ENCODE results near the gene RASA3.

RASA3 gene

DNA sequence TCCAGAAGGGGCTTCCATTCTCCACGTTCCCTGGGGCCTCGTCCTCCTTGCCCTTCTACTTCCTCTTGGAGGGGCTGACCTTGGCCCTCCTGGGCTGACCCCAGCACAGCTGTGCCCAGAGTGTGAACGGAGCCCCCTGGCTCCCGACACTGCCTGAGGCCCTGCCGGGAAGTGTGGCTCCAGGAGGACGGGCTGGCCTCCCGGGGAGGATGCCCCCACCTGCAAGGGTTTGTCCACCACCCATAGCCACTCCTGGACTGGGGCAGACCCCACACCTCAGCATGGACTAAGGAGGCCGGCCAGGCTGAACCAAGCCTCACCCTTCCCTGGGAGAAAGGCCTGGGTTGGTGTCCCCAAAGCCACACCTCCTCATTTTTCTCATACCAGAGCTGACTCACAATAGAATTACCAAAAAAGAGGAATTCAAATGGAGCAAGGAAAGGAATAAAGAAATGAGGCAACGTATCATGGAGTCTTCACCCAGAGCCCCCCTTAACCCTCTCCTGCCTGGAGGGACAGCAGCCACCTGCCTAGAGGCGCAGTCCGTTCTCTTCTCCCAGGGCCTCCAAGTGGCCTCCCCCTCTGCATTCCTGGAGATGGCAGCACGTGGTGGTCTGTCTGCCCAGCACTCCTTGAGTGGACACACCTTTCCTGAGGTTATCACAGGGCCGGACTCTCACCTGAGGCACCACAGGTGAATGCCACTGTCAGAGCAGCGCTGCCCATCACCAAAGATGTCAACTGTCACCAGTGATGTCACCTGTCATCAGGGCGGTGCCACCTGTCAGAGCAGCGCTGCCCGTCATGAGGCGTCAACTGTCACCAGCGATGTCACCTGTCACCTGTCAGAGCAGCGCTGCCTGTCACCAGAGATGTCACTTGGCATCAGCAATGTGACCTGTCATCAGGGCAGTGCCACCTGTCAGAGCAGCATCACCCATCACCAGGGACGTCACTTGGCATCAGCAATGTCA, 155.4 kb downstream of the RASA3 start:
- no peak for DNase-seq

DNA sequence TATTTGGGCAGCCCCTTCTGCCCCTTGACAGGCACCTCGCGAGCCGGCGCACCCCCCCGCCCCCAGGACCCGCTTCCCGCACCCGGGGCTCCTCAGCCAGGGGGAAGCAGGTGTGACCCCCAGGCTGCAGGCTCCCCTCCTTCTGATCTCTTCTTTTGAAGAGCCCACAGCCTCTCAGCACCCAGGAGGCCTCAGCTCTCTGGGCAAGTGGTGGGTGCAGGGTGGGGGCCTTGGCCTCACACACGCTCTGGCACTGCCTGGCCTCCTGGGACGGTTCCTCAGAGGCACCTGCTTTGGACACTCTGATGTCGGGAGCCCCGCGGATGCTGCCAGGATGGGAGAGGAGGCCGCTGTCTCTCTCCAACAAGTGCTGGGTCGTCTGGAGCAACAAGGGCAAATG, 157.0 kb downstream of the RASA3 start:
- no peak for DNase-seq

DNA sequence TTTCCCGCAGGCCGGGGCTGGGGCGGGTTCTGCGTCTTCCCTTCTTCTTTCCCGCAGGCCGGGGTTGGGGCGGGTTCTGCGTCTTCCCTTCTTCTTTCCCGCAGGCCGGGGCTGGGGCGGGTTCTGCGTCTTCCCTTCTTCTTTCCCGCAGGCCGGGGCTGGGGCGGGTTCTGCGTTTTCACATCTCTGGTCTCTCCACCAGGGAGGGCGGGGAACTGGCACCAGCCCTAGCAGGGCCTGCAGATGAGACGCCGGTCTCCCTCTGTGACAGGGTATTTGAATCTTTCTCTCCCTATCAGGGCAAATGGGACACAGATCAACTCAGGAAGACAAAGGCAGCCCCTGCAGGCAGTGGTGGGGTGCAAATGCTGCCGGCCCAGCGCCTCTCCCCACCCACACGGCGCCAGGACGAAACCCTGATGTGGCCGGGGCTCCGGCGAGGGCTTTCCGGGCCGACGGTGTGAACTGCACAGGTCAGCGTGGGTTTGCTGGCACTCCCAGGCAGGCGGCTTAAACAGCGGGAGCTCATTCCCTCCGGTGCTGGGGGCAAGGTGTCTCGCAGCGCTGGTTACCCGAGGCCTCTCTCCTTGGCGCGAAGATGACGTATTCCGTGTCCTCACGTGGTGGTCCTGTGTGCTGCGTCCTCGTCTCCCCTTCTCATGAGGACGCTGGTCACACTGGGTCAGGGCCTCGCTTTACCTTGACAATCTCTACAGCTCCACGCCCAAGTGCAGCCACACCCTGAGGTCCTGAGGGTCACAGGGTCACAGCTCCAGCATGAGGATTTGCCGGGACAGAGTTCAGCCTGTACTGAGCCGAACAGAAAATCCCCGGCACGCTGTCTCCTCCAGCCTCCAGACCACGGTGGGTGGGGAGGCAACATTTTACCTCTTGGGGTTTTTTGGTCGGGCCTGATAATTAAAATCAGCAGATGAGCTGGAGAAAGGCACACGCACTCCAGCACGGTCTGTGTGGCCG, 157.8 kb downstream of the RASA3 start:
- no peak for DNase-seq

DNA sequence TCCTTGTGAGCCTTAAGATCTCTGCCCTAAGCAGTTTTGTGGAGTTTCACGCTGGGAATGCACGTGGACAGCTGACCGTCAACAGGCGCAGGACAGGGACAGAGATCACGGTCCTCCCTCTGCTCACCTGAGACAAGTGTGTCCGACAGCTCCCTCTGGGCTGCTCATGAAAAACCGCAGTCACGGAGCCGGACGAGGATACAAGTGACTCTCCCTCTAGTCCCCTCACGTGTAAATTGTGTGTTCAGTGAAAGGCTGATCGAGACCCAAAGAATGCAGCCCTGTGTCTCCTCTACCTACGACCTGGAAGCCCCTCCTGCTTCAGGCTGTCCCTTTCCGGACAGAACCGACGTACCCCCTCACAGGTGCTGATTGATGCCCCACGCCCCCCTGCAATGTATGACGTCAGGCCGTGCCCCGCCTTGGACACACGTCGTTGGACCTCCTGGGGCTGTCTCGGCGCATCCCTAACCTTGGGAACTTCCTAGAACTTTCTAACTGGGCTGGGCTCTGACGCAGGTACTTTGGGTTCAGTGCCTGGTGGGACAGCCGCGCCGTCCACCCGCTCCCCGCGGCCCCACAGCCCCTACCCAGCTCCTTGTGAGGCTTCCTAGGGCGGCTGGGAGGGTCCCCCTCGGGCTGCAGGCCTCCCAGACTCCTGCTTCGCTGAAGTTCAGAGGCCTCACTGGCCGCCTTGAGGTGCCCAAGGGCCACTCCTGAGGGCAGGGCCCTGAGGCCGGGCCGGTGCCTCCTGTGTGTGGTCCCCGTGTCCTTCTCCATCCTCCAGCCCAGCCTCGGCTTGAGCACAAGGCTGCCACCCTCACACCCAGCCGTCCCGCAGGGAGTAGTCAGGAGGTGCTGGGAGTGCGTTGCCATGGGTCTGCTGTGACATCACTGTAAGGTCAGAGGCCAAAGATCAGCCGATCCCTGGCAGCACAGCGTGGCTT, 158.9 kb downstream of the RASA3 start, which contains the start of gene C13orf46:
C13orf46 (minus strand) TSS at position 859 of the 947 bp plus-strand sequence; CDS start at position 780, 79 bp downstream.
- DNase-seq = no peak

DNA sequence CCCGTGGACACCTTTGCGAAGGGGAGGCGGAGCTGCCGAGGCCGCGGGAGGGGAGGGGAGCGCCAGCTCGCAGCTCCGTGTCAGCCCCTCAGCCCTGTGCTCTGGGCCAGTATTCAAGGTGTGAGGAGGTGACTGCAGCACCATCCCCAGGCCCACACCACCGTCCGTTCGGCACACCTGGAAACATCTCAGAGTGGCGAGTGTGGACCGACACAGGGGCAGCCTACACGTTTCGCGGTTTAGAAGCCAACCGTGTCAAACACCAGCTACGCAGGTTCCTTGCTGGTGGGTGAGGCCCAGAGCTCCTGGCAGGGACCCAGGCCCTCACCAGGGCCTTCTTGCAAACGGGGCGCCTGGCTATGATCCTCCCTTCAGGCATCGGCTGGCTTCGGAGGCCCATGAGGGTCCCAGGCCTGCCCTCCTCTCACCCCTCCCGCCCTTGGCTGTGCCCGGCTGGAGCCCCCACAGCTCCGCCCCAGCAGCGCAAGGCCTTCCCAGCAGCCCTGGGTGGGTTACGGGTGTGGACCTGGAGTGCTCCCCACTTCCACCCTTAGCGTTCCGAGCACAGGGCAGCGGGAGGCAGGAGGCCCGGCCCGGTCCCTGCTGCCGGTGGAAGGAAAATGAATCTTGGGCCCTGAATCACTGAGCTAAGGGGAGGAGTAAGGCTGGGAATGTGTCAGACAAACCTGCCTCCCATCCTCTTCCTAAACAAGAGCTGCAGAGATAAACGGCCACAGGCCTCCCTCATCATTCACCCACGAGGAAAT, 159.8 kb downstream of the RASA3 start:
- no peak for DNase-seq

DNA sequence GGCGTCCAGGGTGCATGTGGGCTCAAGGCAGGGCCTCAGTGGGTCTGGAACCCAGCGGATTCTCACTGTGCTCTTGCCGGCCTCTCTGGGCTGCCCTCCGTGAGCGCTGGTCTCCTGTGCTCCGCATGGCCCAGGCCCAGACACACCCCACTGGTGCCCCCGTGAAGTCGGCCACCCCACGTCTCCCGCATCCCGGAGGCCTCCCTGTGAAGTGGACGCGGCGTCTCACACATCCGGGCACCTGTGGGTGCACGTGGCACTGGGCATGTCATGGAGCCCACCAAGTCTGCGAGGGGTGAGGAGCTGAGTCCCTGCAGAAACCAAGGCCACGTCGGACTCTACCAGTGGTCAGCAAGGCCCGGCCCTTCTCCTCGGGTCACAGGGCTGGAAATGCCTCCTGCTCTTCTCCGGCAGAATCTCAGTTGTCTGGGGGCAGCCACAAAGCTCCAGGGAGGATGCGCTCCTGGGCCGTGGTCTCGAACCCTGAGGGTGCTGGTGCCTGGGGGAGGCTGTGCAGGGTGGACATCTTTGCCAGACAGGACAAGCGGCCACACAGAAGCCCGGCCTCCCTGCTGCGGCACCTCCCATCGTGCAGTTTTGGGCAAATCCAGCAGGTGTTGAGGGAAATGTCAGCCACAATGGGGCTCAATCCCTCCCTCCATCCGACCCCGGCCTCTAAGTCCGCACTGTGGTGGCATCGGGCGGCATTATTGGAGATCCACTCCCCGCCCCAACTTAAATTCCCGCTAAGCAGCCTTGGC, 160.8 kb downstream of the RASA3 start:
- no peak for DNase-seq

DNA sequence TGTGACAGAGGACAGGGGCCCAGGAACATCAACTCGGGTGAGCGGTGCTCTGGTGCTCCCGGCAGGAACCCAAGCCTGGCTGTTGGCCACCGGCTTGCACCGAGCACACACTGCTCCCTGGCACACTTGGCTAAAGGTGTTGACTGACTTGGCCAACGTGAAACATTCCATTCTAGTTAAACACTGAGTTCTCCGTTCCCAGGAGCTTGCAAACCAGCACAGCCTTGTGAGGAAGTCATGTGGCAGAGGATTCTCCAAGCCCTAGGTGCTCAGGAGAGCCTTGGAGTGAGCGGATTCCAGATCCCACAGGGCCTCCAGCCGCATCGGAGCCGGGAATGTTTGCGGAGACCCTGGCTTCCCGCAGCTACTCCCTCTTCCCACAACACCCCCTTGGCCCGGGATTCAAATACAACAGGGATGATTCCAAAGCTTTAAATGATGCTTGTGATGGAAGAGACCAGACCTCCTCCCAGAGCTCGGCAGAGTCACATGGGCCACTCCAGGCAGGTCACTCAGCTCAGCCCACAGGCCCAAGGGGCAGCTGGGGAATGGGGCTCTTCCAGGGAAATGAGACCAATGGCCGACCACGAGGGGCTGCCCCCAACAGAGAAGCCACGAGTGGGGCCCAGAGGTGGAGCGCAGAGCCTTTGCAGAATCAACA, 161.5 kb downstream of the RASA3 start:
- no peak for DNase-seq

DNA sequence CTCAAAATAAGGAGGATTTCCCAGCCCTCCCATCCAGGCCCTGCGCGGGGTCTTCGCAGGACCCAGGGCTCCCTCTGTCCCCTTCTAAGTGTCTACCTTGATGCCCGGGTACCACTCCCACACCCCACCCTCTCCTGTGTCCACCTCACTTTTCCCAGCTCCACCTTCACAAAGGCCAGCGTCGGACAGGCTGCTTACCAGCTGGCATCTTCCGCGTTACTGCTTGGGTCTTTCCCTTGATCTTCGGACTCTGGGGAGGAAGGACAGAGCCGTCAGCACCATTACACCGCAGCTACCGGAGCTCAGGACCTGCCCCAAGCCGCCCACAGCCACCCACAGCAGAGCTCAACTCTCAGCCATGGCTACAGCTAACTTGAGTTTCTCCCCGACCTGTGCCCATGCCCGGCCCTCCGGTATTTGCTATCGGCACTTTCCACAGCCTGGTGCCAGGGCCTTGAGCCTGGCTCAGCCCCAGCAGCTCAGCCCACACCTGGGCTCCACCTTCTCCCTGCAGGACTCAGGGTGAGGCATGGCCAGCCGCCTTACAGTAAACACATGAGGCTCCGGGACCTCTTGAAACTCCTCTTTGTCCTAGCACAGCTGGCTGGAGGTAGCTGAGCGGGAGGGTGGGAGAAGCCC, 162.3 kb downstream of the RASA3 start:
- DNase-seq = no peak

DNA sequence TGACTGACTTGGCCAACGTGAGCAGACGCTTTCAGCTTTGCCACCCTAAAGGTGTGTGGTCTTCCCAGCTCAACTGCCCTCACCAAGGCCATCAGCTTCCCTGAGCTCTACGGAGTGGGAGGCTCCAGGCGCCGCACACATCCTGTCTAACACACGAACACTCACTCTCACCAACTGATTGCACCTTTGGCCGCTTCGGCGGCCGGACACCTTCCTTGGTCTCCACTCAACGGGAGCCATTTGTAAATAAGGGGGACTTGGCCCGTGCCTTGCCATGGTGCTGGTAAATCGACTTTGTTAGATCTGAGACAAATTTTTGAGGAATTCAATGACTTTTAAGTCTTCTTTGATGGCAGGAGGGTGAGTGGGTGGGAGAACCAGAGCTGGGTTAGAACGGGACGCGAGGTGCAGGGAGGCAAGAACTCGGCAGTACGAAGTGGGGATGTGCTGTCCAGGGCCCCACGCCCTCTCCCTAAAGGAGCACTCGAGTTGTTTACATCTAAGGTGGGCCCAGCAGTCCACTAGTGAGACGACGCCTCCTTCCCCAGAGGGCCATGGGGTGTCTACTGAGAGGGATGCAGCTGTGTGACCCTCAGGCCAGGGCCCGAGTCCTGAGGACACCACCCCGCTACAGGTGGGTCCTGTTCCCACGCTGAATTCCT, 163.0 kb downstream of the RASA3 start:
- no peak for DNase-seq

DNA sequence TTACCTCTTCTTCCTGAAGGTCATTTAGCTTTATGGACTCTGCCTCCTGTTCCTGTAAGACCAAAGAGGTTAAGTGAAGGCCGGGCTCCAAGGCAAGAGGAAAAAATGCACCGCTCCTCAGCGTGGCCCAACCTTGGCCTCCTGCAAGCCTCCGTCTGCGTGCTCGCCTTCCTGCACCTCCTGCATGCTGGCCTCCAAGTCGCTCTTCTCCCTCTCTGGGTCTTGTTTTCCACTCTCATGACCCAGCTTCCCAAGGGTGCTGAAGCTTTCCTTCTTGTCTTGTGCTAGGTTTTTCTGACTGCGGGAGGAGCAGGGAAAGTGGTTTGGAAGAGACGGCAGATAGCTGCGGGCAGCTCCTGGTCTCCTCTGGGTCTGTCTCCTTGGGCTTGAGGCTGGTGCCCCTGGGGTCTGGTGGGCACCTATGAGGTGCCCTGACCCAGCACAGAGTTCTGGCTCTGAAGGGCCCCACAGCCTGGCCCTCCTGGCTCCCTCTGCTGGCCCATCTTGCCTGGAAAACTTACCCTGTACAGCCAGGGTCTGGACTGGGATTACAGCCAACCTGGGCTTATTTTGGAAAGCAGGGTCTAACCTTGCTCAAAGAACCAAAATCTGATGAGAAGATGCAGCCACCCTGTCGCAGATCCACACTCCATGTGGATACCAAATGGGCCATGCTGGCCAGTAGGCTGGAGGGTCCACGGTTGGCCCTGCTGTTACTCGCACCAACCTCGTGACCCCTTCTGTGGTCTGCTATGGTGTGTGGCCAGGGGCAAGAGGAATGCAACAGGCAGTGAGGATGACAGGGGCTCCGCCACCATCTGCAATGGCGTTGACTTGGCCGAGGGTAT, 163.7 kb downstream of the RASA3 start:
- no peak for DNase-seq

DNA sequence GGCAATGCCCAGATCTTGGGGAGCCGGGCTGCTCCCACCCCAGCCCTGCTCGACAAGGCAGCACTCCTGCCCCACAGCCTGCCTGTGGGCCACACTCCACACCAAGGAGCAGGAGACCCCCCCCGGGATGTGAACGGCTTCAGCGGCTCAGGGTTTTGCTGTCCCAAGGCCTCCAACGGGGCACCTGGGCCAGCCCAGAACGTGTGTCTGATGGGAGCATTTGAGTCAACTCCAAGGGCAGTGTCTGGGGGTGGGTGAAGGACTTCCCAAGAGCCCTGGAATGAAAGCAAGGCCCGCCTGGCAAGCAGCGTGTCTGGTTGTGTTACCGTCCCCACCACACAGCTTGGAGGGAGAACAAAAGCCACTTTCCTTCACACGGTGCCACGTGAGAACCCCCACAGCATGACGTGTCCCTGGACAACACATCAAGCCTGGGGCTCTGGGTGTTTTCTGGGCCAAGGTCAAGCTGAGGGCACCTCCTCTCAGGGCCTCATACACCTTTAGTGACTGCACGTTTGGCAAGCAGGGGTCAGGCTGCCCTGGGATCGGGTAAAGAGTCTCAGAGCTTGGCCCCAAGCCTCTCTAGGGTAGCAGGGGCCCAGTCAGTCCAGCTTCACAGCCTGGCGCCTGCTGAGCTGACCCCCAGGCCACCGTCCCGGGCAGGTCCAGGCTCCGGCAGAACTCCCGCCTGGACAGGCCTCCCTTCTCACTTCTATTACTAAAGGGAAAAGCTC, 164.5 kb downstream of the RASA3 start:
- DNase-seq = no peak

DNA sequence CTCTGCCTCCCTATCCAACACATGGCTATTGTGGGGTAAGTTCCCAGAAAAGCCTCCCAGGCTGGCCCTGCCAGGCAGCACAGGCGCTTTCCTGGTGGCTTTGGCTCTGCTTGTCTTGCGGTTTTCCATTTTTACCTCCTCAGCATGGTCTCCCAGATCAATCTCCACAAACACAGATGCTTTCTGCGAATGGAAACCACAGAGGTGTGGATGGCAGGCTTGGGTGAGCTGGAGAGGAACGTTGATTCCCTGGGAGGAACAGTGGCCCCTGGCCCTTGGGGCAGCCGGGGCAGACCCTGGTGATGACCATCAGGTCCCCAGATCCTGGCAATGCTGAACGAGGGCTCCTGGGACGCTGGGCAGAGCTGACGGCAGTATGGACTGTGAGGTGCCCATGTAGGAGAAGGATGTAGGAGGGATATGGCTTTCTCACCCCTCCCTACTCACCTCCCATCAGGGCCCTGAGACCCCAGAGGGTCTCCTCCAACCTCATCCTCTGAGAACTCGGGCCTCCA, 165.2 kb downstream of the RASA3 start:
- DNase-seq = no peak

DNA sequence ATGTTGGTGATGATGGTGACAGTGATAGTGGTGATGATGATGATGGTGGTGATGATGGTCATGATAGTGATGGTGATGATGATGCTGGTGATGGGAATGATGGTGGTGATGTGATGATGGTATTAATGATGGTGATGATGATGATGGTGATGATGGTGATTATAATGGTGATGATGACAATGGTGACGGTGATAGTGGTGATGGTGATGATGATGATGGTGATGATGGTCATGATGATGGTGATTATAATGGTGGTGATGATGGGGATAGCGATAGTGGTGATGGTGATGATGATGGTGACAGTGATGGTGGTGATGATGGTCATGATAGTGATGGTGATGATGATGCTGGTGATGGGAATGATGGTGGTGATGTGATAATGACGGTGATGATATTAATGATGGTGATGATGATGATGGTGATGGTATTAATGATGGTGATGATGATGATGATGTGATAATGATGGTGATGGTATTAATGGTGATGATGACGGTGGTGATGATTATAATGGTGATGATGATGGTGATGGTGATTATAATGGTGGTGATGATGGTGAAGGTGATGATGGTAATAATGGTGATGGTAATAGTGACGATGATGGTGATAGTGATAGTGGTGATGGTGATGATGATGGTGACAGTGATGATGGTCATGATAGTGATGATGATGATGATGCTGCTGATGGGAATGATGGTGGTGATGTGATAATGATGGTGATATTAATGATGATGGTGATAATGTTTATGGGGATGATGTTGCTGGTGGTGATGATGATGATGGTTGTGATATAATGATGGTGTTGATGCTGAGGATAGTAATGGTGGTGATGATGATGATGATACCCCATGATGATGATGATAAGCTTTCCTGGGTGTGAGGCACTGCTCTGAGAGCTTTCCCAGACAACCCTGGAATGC, 166.2 kb downstream of the RASA3 start:
- DNase-seq = no peak

DNA sequence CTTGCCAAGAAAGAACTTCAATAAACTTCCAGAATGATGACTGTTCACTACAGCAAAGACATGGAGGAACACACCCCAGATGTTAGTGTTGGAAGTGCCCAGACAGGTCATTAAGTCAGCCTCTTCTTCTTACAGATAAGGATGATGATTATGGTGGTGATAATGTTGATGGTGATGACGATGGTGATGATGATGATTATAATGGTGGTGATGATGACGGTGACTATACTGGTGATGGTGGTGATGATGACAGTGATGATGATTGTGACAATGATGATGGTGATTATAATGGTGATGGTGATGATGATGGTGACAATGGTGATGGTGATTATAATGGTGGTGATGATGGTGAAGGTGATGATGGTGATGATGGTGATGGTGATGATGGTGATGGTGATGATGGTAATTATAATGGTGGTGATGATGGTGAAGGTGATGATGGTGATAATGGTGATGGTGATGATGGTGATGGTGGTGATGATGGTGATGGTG, 167.0 kb downstream of the RASA3 start:
- DNase-seq = no peak

DNA sequence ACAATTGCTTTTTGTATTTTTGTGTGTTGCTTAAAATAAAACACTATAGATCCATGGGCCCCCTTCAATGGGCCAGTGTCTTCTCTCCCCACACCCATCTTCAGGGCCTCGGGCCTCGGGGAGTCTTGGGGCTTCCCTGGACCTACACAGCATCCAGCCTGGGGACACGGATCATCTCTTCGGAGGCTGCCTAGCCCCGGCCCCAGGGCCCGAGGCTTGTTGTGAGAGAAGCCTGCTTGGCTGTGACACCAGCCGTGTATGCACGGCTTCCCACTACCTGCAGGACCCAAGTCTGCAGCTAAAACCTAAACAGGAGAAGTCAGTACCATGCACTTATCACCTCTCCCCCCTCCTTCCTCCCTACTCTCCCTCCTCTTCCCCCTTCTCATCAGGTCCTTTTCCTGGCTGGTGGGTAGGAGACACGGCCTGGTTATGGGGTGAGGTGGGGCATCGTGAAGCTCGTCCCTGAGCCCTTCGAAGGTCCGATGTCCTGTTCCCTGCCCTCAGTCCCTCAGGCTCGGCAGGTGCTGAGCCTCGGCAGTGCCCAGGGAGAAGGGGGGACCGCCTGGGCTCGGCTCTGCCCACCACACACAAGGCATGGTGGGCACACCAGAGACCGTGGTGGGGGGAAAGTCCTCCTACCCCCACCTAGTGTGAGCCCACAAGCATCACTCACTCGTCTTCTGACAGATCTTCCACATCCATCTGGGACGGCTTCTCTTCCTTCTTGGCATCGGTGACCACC, 168.0 kb downstream of the RASA3 start:
- DNase-seq = no peak
